Activated naive CD8-positive, alpha-beta T cell treated with anti-CD3 and anti-CD28 coated beads, Interleukin-2, amount 50 U/mL, for 24 hours (primary cell): ENCODE data around the gene MRPS14.

Experiments
- ATAC-seq: fragments of 150-1000 bp; cut with Tn5 transposase; one replicate; pipeline ENCODE4 v1.10.0; 2021
- DNase-seq: peaks from one replicate; pipeline ENCODE4 v3.0.0; 2021
- H3K27ac Mint-ChIP-seq: one replicate; pipeline ENCODE4 v1.8.0; 2021; ENCODE audit warnings: mild to moderate bottlenecking, mixed read lengths
- H3K27me3 Mint-ChIP-seq: one replicate; pipeline ENCODE4 v1.8.0; 2021; ENCODE audit warnings: mixed read lengths
- H3K36me3 Mint-ChIP-seq: one replicate; pipeline ENCODE4 v1.8.0; 2021; ENCODE audit warnings: low read depth, mixed read lengths
- H3K4me1 Mint-ChIP-seq: one replicate; pipeline ENCODE4 v1.8.0; 2021; ENCODE audit warnings: mixed read lengths
- H3K4me3 Mint-ChIP-seq: one replicate; pipeline ENCODE4 v1.8.0; 2021; ENCODE audit warnings: mild to moderate bottlenecking, moderate library complexity, mixed read lengths
- H3K9me3 Mint-ChIP-seq: one replicate; pipeline ENCODE4 v1.8.0; 2021; ENCODE audit warnings: mixed read lengths

Gene MRPS14

GRCh38 chr1:174982971-174983689, 40.1 kb downstream of the MRPS14 start:
- no peak overlapping the region for H3K27ac Mint-ChIP-seq
- H3K4me1 Mint-ChIP-seq: peaks cover 3% of the 10 kb centered on the region
- no peak overlapping the region for H3K4me3 Mint-ChIP-seq
- no peaks in the 10 kb centered on the region for H3K9me3 Mint-ChIP-seq
- peaks cover 17% of the 10 kb centered on the region for H3K36me3 Mint-ChIP-seq
- ATAC-seq (no peak), DNase-seq (no peak)
- no peaks in the 10 kb centered on the region for H3K27me3 Mint-ChIP-seq

GRCh38 chr1:174976436-174977108, 46.7 kb downstream of the MRPS14 start:
- Mint-ChIP-seq H3K27ac (no peak overlapping the region), H3K4me3 (no peak overlapping the region), H3K27me3 (no peaks in the 10 kb centered on the region), H3K4me1 (peaks cover 29% of the 10 kb centered on the region), H3K36me3 (peaks cover 20% of the 10 kb centered on the region), H3K9me3 (no peaks in the 10 kb centered on the region)
- DNase-seq: no peak
- ATAC-seq: peak; percentile 52

- H3K9me3 Mint-ChIP-seq: no peaks in the 10 kb centered on the region
- H3K27me3 Mint-ChIP-seq: no peaks in the 10 kb centered on the region
- no peak overlapping the region for H3K4me3 Mint-ChIP-seq
- no peak overlapping the region for H3K27ac Mint-ChIP-seq
- peaks cover 20% of the 10 kb centered on the region for H3K36me3 Mint-ChIP-seq
- DNase-seq (no peak), ATAC-seq (no peak)
- peaks cover 32% of the 10 kb centered on the region for H3K4me1 Mint-ChIP-seq
These were observed 47.5 kb downstream of the MRPS14 start for GRCh38 chr1:174975764-174976163.

GRCh38 chr1:174974711-174975119, 48.5 kb downstream of the MRPS14 start:
- ATAC-seq: no peak
- Mint-ChIP-seq H3K27ac (no peak overlapping the region), H3K9me3 (no peaks in the 10 kb centered on the region), H3K27me3 (no peaks in the 10 kb centered on the region), H3K4me3 (no peak overlapping the region), H3K36me3 (peaks cover 17% of the 10 kb centered on the region), H3K4me1 (peaks cover 39% of the 10 kb centered on the region)
- no peak for DNase-seq

- H3K27me3 Mint-ChIP-seq: no peaks in the 10 kb centered on the region
- no peak for DNase-seq
- peaks cover 57% of the 10 kb centered on the region for H3K4me1 Mint-ChIP-seq
- H3K9me3 Mint-ChIP-seq: no peaks in the 10 kb centered on the region
- ATAC-seq: no peak
- H3K36me3 Mint-ChIP-seq: peaks cover 15% of the 10 kb centered on the region
- no peak overlapping the region for H3K4me3 Mint-ChIP-seq
- H3K27ac Mint-ChIP-seq: no peak overlapping the region
These were observed 51.3 kb downstream of the MRPS14 start for GRCh38 chr1:174971902-174972301.

GRCh38 chr1:174971466-174971865, 51.8 kb downstream of the MRPS14 start:
- Mint-ChIP-seq H3K4me3 (no peak overlapping the region), H3K27me3 (no peaks in the 10 kb centered on the region), H3K36me3 (peaks cover 11% of the 10 kb centered on the region)

GRCh38 chr1:174969977-174970376, 53.2 kb downstream of the MRPS14 start:
- Mint-ChIP-seq H3K4me3 (no peak overlapping the region), H3K36me3 (peaks cover 7% of the 10 kb centered on the region), H3K27ac (peak overlapping the region; percentile 50), H3K27me3 (no peaks in the 10 kb centered on the region), H3K4me1 (peaks cover 65% of the 10 kb centered on the region), H3K9me3 (no peaks in the 10 kb centered on the region)
- DNase-seq (no peak), ATAC-seq (peak; percentile 74)

More at GRCh38 chr1:174971466-174971865, 51.8 kb downstream of the MRPS14 start:
- Mint-ChIP-seq H3K4me1 (peaks cover 55% of the 10 kb centered on the region), H3K9me3 (no peaks in the 10 kb centered on the region), H3K27ac (peak overlapping the region; percentile 39)
- no peak for DNase-seq
- ATAC-seq: no peak

- peaks cover 4% of the 10 kb centered on the region for H3K36me3 Mint-ChIP-seq
- peak overlapping the region; percentile 67 for H3K27ac Mint-ChIP-seq
- peak overlapping the region; percentile 9 for H3K4me3 Mint-ChIP-seq
- ATAC-seq (peak; percentile 64), DNase-seq (no peak)
- no peaks in the 10 kb centered on the region for H3K9me3 Mint-ChIP-seq
- H3K4me1 Mint-ChIP-seq: peaks cover 77% of the 10 kb centered on the region
- H3K27me3 Mint-ChIP-seq: no peaks in the 10 kb centered on the region
These were observed 54.4 kb downstream of the MRPS14 start for GRCh38 chr1:174968750-174969244.

GRCh38 chr1:174967845-174968705, 55.1 kb downstream of the MRPS14 start:
- H3K27ac Mint-ChIP-seq: peak overlapping the region; percentile 67
- peaks cover 2% of the 10 kb centered on the region for H3K36me3 Mint-ChIP-seq
- DNase-seq (no peak), ATAC-seq (no peak)
- no peaks in the 10 kb centered on the region for H3K9me3 Mint-ChIP-seq
- peak overlapping the region; percentile 9 for H3K4me3 Mint-ChIP-seq
- H3K4me1 Mint-ChIP-seq: peaks cover 80% of the 10 kb centered on the region
- no peaks in the 10 kb centered on the region for H3K27me3 Mint-ChIP-seq

- no peak for ATAC-seq
- Mint-ChIP-seq H3K36me3 (peaks cover 2% of the 10 kb centered on the region), H3K27me3 (no peaks in the 10 kb centered on the region), H3K9me3 (no peaks in the 10 kb centered on the region), H3K4me3 (peak overlapping the region; percentile 68), H3K27ac (peak overlapping the region; percentile 86), H3K4me1 (peaks cover 71% of the 10 kb centered on the region)
- no peak for DNase-seq
These were observed 57.1 kb downstream of the MRPS14 start for GRCh38 chr1:174966008-174966572.

GRCh38 chr1:174965362-174966007, 57.7 kb downstream of the MRPS14 start:
- Mint-ChIP-seq H3K4me3 (peak overlapping the region; percentile 68), H3K27me3 (no peaks in the 10 kb centered on the region), H3K9me3 (no peaks in the 10 kb centered on the region), H3K27ac (peak overlapping the region; percentile 86), H3K4me1 (peaks cover 70% of the 10 kb centered on the region), H3K36me3 (peaks cover 2% of the 10 kb centered on the region)
- ATAC-seq (no peak), DNase-seq (no peak)

- Mint-ChIP-seq H3K4me3 (peak overlapping the region; percentile 68), H3K36me3 (peaks cover 2% of the 10 kb centered on the region), H3K4me1 (peaks cover 64% of the 10 kb centered on the region), H3K27ac (peak overlapping the region; percentile 86), H3K27me3 (no peaks in the 10 kb centered on the region), H3K9me3 (no peaks in the 10 kb centered on the region)
- no peak for DNase-seq
- no peak for ATAC-seq
These were observed 58.3 kb downstream of the MRPS14 start for GRCh38 chr1:174964972-174965361.

- DNase-seq: no peak
- Mint-ChIP-seq H3K27ac (peak overlapping the region; percentile 86), H3K27me3 (no peaks in the 10 kb centered on the region), H3K4me3 (peak overlapping the region; percentile 68), H3K9me3 (no peaks in the 10 kb centered on the region), H3K36me3 (no peaks in the 10 kb centered on the region), H3K4me1 (peaks cover 59% of the 10 kb centered on the region)
- peak; percentile 88 for ATAC-seq
These were observed 58.8 kb downstream of the MRPS14 start for GRCh38 chr1:174964261-174964971.
